GM12873 (cell line): Measurements from ENCODE around the gene DCDC1.

Experiments used
- CTCF ChIP-seq: IDR thresholded peaks from 2 replicates; pipeline ENCODE4 v1.5.1; 2012; ENCODE audit warnings: low read depth, mild to moderate bottlenecking, moderate library complexity, low read length, control low read depth; ENCODE audit not compliant: insufficient read depth; ENCODE audit errors: missing control alignments

Gene DCDC1

GRCh38 chr11:31030138-31030792, 339.3 kb downstream of the DCDC1 start:
- no peak for TF ChIP-seq CTCF

GRCh38 chr11:31026315-31026714, 343.2 kb downstream of the DCDC1 start:
- TF ChIP-seq CTCF, result no peak

GRCh38 chr11:31022080-31022479, 347.5 kb downstream of the DCDC1 start:
- TF ChIP-seq CTCF, result no peak

- TF ChIP-seq CTCF, result no peak
Observed at GRCh38 chr11:31019786-31020185, 349.8 kb downstream of the DCDC1 start.

- no peak for TF ChIP-seq CTCF
Observed at GRCh38 chr11:31005202-31005601, 364.3 kb downstream of the DCDC1 start.

GRCh38 chr11:31001427-31001826, 368.1 kb downstream of the DCDC1 start:
- TF ChIP-seq CTCF, result no peak

GRCh38 chr11:31000381-31000780, 369.2 kb downstream of the DCDC1 start:
- no peak for TF ChIP-seq CTCF

GRCh38 chr11:30992513-30992849, 377.1 kb downstream of the DCDC1 start:
- no peak for TF ChIP-seq CTCF
